HG03060 (cell line): ENCODE results near the gene INMT.
"Not testable (repeated sequence)": the region's sequence is repeated elsewhere in the genome, so short reads cannot be mapped to it uniquely, and the experiment has no call there.

Experiments
- ATAC-seq: cut with Tn5 transposase; IDR thresholded peaks from one replicate; pipeline ENCODE4 v1.9.1; 2021; ENCODE audit warnings: low read depth, moderate number of reproducible peaks; ENCODE audit not compliant: unreplicated experiment

INMT gene

GRCh38 chr7:30751696-30752273, at the start of gene INMT:
TSS of gene INMT (plus strand) at chr7:30752135. CDS start at chr7:30752151, 16 bp downstream.
- no peak for ATAC-seq

GRCh38 chr7:30702200-30702599, 49.7 kb upstream of the INMT start:
- no peak for ATAC-seq

- no peak for ATAC-seq
These were observed 48.2 kb upstream of the INMT start for GRCh38 chr7:30703756-30704155.

- ATAC-seq, result no peak
These were observed 46.9 kb upstream of the INMT start for GRCh38 chr7:30705008-30705407.

- ATAC-seq, result no peak
These were observed 46.3 kb upstream of the INMT start for GRCh38 chr7:30705596-30705995.

GRCh38 chr7:30706316-30706715, 45.6 kb upstream of the INMT start:
- no peak for ATAC-seq

GRCh38 chr7:30706908-30707307, 45.0 kb upstream of the INMT start:
- no peak for ATAC-seq

- no peak for ATAC-seq
These were observed 44.3 kb upstream of the INMT start for GRCh38 chr7:30707391-30708357.

GRCh38 chr7:30708412-30708811, 43.5 kb upstream of the INMT start:
- ATAC-seq, result no peak

- ATAC-seq, result no peak
These were observed 43.0 kb upstream of the INMT start for GRCh38 chr7:30708983-30709382.

- ATAC-seq, result no peak
These were observed 42.4 kb upstream of the INMT start for GRCh38 chr7:30709549-30709948.

- ATAC-seq, result no peak
These were observed 41.3 kb upstream of the INMT start for GRCh38 chr7:30710669-30711068.

GRCh38 chr7:30713392-30713791, 38.5 kb upstream of the INMT start:
- no peak for ATAC-seq

GRCh38 chr7:30714129-30714528, 37.8 kb upstream of the INMT start:
- no peak for ATAC-seq

GRCh38 chr7:30717181-30717580, 34.8 kb upstream of the INMT start:
- no peak for ATAC-seq

GRCh38 chr7:30719434-30719833, 32.5 kb upstream of the INMT start:
- not testable (repeated sequence) for ATAC-seq

GRCh38 chr7:30721211-30721610, 30.7 kb upstream of the INMT start:
- no peak for ATAC-seq

GRCh38 chr7:30722187-30722586, 29.7 kb upstream of the INMT start:
- no peak for ATAC-seq

- no peak for ATAC-seq
These were observed 29.3 kb upstream of the INMT start for GRCh38 chr7:30722671-30723070.

- no peak for ATAC-seq
These were observed 28.2 kb upstream of the INMT start for GRCh38 chr7:30723776-30724175.

- ATAC-seq, result no peak
These were observed 25.5 kb upstream of the INMT start for GRCh38 chr7:30726296-30727006.
